ENCODE measurements around the gene SHMT2.

- TF ChIP-seq SIN3A (IDR thresholded peaks at IDR 0.05; ENCODE audit: borderline replicate concordance, insufficient read depth, low read length) (no peak), POLR2AphosphoS5 (IDR thresholded peaks at IDR 0.05; ENCODE audit: low read depth, low read length) (no peak)
These were observed 37.2 kb downstream of the SHMT2 start for GRCh38 chr12:57266681-57267080.

All from PFSK-1 (cell line).